GM23248 (cell line): ENCODE data around the gene FADS1. TPM values are rescaled to one million over a fixed set of nuclear protein-coding genes. Genes with fewer than 3 reads are reported as not detected.

Experiments
- DNase-seq: peaks from one replicate; pipeline ENCODE4 v3.0.0-alpha.2; 2015
- H2AFZ ChIP-seq: fragments of 200-600 bp; sonication (generic); 2 replicates; pipeline ENCODE4 v1.6.1; 2016; ENCODE audit warnings: antibody characterized with exemption
- H3F3A ChIP-seq: fragments of 200-600 bp; sonication (generic); 2 replicates; pipeline ENCODE4 v1.6.1; 2016; ENCODE audit warnings: mild to moderate bottlenecking, antibody characterized with exemption, mixed run types; ENCODE audit not compliant: insufficient read depth
- H3K27ac ChIP-seq: fragments of 200-600 bp; sonication (generic); 2 replicates; pipeline ENCODE4 v1.5.1; 2016; ENCODE audit warnings: mild to moderate bottlenecking
- H3K27me3 ChIP-seq: fragments of 200-600 bp; sonication (generic); replicated peaks from 2 replicates; pipeline ENCODE4 v1.6.1; 2016; ENCODE audit warnings: mild to moderate bottlenecking; ENCODE audit not compliant: insufficient read depth
- H3K36me3 ChIP-seq: fragments of 200-600 bp; sonication (generic); 2 replicates; pipeline ENCODE4 v1.6.1; 2016; ENCODE audit warnings: low read depth, mild to moderate bottlenecking
- H3K4me1 ChIP-seq: fragments of 200-600 bp; sonication (generic); 2 replicates; pipeline ENCODE4 v1.6.1; 2016; ENCODE audit warnings: mild to moderate bottlenecking; ENCODE audit not compliant: insufficient read depth
- H3K4me2 ChIP-seq: fragments of 200-600 bp; sonication (generic); one replicate; pipeline ENCODE4 v1.6.1; 2016; ENCODE audit warnings: mild to moderate bottlenecking; ENCODE audit not compliant: unreplicated experiment
- H3K4me3 ChIP-seq: fragments of 200-600 bp; sonication (generic); 2 replicates; pipeline ENCODE4 v1.5.1; 2016; ENCODE audit warnings: mild to moderate bottlenecking
- H3K79me2 ChIP-seq: fragments of 200-600 bp; sonication (generic); 2 replicates; pipeline ENCODE4 v1.6.1; 2016; ENCODE audit warnings: mild to moderate bottlenecking; ENCODE audit not compliant: insufficient read depth
- H3K9ac ChIP-seq: fragments of 200-600 bp; sonication (generic); 2 replicates; pipeline ENCODE4 v1.6.1; 2016; ENCODE audit warnings: mild to moderate bottlenecking
- H3K9me2 ChIP-seq: fragments of 200-600 bp; sonication (generic); 2 replicates; pipeline ENCODE4 v1.6.1; 2016; ENCODE audit warnings: mixed run types, mild to moderate bottlenecking, moderate library complexity; ENCODE audit not compliant: insufficient read depth
- H3K9me3 ChIP-seq: fragments of 200-600 bp; sonication (generic); one replicate; pipeline ENCODE4 v1.6.1; 2017; ENCODE audit warnings: low read depth
- H4K20me1 ChIP-seq: fragments of 200-600 bp; sonication (generic); 2 replicates; pipeline ENCODE4 v1.6.0; 2016; ENCODE audit not compliant: insufficient read depth
- EZH2 ChIP-seq: fragments of 200-600 bp; sonication (generic); IDR thresholded peaks from 2 replicates; pipeline ENCODE4 v1.6.1; 2018; ENCODE audit warnings: antibody characterized with exemption, mild to moderate bottlenecking; ENCODE audit not compliant: insufficient read depth, poor library complexity, severe bottlenecking
- EZH2phosphoT487 ChIP-seq: fragments of 200-600 bp; sonication (generic); IDR thresholded peaks from 2 replicates; pipeline ENCODE4 v1.6.1; 2018; ENCODE audit warnings: antibody characterized with exemption, moderate library complexity, mild to moderate bottlenecking, low read depth; ENCODE audit not compliant: insufficient read depth
- WGBS, 2 experiments: methylation state at CpG; one replicate each; pipeline ENCODE4 v1.1.6; 2015 to 2017; ENCODE audit warnings: low lambda C conversion rate in 2 of 2, low coverage in 1 of 2; ENCODE audit errors: missing lambda C conversion rate in 2 of 2; 5-methylcytosine and 5-hydroxymethylcytosine counted together
- in situ Hi-C: fragments of 300-500 bp; cut with MboI; formaldehyde crosslinking; loops from 2 replicates; pipeline ENCODE4 v1.15.0; 2020
- polyA plus RNA-seq: library from polyadenylated mRNA; unstranded; fragments of >200 nt; fragmentation: Nextera tagmentation; extraction: Ambion mirVana; gene quantifications from 2 replicates; pipeline ENCODE4 v1.2.1, GENCODE V29; 2016
- total RNA-seq: library from RNA; depleted of rRNA; stranded (reverse); fragments of >200 nt; shearing (Covaris generic); gene quantifications from 2 replicates; pipeline ENCODE4 v1.2.3, GENCODE V29; 2014

Gene FADS1
- total and polyA plus RNA-seq, 2 experiments from 2014 or later, result 12.9 to 19.7 TPM

DNA sequence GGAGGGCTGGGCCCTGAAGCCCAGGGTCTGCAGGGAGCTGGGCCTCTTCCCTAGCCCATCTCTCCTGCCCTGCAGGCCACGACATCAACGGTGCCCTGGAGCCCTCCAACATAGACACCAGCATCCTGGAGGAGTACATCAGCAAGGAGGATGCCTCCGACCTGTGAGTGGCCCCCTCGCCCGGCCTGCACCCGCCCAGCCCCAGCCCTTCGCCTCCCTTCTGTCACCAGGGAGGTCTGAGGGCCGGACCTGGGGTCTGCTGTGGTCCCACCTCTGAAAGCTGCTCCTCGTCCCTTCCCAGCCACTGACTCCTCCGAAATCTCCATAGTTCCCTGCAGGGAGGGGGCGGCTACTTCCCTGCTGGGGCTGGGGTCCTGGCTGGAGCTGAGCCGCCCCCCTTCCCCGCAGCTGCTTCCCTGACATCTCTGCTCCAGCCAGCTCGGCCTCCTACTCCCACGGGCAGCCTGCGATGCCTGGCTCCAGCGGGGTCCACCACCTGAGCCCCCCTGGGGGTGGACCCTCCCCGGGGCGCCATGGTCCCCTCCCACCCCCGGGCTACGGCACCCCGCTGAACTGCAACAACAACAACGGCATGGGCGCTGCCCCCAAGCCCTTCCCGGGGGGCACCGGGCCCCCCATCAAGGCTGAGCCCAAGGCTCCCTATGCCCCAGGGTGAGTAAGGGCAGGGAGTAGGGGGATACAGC, 51.1 kb downstream of the FADS1 start:
- H2AFZ ChIP-seq, result no peak overlapping the region
- no peak overlapping the region for H3K4me3 ChIP-seq
- in situ Hi-C loops, result no loop called here
- no peak overlapping the region for H3K9ac ChIP-seq
- no peaks in the 10 kb centered on the region; the same call in 1 of the 2 replicates for H3K27me3 ChIP-seq
- H3K27ac ChIP-seq, result no peak overlapping the region
- H3F3A ChIP-seq, result no peaks in the 10 kb centered on the region
- no peak for TF ChIP-seq EZH2
- no peak for TF ChIP-seq EZH2phosphoT487
- no peaks in the 10 kb centered on the region for H3K4me1 ChIP-seq
- H3K79me2 ChIP-seq, result no peaks in the 10 kb centered on the region
- no peaks in the 10 kb centered on the region for H3K36me3 ChIP-seq
- no peaks in the 10 kb centered on the region for H3K9me3 ChIP-seq
- no peak overlapping the region for H3K4me2 ChIP-seq
- 78 to 88% methylated on average over 16 to 26 of the region's 26 CpGs for WGBS, 2 experiments
- no peaks in the 10 kb centered on the region for H3K9me2 ChIP-seq
- H4K20me1 ChIP-seq, result no peaks in the 10 kb centered on the region
- no peak for DNase-seq

DNA sequence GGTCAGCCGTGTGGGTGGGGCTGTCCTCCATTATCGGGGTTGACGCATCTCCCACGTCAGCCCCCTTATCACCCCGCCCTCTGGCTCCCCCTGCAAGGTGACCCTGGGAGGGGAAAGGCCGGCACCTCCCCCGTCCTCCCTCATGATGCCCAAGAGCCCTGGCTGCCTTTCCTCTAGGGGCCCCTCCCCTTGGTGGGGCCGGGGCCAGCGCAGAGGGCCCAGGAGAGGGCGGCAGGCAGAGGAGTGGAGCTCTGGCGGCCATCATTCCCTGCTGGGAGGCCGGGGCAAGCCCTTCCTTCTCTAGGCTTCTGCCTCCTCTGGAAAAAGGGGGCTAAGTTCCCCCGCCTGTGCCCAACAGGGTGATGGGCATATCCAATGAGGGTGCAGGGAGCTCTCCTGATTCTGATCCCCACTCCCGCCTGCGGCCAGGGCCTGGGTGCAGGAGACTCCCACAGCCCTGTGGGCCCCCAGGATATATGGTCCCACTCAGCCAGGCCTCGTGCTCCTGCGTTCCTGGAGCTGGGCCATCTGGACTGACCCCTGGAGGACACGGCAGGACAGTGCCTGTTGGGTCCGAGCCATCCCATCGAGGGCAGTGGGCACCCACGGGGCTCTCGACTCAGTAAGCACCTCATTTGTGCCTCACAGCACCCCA, 52.1 kb downstream of the FADS1 start:
- no peak for TF ChIP-seq EZH2
- no peak for TF ChIP-seq EZH2phosphoT487

DNA sequence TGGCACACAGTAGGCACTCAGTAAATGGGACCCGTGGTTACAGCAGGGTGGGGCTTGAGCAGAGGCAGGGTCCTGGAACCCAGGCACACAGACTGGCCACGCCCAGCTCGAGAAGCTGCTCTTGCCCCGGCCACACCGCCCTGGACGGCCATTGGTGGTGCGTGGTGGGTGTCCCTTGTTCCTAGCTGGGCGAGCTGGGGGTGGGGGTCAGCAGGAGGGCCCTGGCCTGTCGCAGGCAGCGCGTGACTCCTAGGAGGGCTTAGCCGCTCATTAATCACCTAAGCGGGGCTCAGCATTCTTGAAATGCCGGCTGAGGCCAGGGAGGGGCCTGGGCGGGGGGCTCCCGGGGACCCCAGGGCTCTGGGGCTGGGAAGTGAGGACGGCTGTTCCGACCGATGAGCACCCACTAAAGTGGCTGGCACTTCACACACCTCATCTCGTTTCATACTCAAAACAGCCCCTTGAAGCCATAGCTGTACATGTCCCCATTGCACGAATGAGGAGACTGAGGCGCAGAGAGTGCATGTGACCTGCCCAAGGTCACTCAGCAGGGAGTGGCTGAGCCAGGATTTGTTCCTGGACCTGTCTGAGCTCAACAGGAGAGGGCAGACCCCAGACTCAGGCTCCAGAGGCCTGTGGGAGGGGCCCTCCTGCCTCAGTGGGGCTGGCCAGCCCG, 52.7 kb downstream of the FADS1 start:
- TF ChIP-seq EZH2 (no peak), EZH2phosphoT487 (no peak)
- Histone ChIP-seq H3F3A (no peaks in the 10 kb centered on the region), H2AFZ (no peak overlapping the region), H3K27me3 (no peaks in the 10 kb centered on the region; the same call in 1 of the 2 replicates), H3K9me2 (no peaks in the 10 kb centered on the region), H3K4me2 (no peak overlapping the region), H3K9me3 (no peaks in the 10 kb centered on the region), H3K36me3 (no peaks in the 10 kb centered on the region), H3K9ac (no peak overlapping the region), H3K79me2 (no peaks in the 10 kb centered on the region), H3K4me3 (no peak overlapping the region), H4K20me1 (no peaks in the 10 kb centered on the region), H3K4me1 (no peaks in the 10 kb centered on the region), H3K27ac (no peak overlapping the region)
- 52 to 54% methylated on average over 19 to 23 of the region's 23 CpGs for WGBS, 2 experiments
- in situ Hi-C loops, result no loop called here
- DNase-seq, result no peak

More for the DNA sequence above, 52.1 kb downstream of the FADS1 start:
- in situ Hi-C loops, result no loop called here
- Histone ChIP-seq H3K9me2 (no peaks in the 10 kb centered on the region), H4K20me1 (no peaks in the 10 kb centered on the region), H3K4me1 (no peaks in the 10 kb centered on the region), H2AFZ (no peak overlapping the region), H3K4me3 (no peak overlapping the region), H3K27ac (no peak overlapping the region), H3K9ac (no peak overlapping the region), H3F3A (no peaks in the 10 kb centered on the region), H3K79me2 (no peaks in the 10 kb centered on the region), H3K36me3 (no peaks in the 10 kb centered on the region), H3K4me2 (no peak overlapping the region), H3K9me3 (no peaks in the 10 kb centered on the region), H3K27me3 (no peaks in the 10 kb centered on the region; the same call in 1 of the 2 replicates)
- 39 to 56% methylated on average over 14 to 20 of the region's 22 CpGs for WGBS, 2 experiments
- no peak for DNase-seq

DNA sequence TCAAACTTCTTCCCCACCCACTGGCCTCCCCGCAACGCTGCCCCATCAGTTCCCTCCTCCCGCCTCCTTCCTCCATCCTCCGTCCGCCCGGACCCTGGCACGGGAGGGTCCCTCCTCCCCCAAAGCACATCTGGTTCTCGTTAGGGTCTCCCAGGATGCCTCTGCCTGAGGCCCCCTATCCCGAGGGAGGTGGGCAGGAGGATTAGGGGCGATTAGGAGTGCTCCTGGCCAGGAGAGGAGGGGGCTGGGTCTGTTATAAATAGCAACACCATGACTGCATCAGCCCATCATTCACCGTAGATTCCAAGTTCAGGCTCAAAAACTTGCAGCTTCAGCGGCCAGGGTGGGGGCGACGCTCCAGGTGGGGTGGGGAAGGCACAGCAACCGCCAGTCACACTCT, 54.0 kb downstream of the FADS1 start:
- H3K36me3 ChIP-seq, result no peaks in the 10 kb centered on the region
- H3K4me2 ChIP-seq, result no peak overlapping the region
- 6 to 11% methylated on average over 9 to 15 of the region's 15 CpGs for WGBS, 2 experiments
- H3K9me2 ChIP-seq, result no peaks in the 10 kb centered on the region
- H3K27ac ChIP-seq, result no peak overlapping the region
- no peak overlapping the region for H3K4me3 ChIP-seq
- no peak overlapping the region for H3K9ac ChIP-seq
- H2AFZ ChIP-seq, result no peak overlapping the region
- no peaks in the 10 kb centered on the region for H3F3A ChIP-seq
- TF ChIP-seq EZH2 (no peak), EZH2phosphoT487 (no peak)
- H3K27me3 ChIP-seq, result no peaks in the 10 kb centered on the region; the same call in 1 of the 2 replicates
- no peaks in the 10 kb centered on the region for H3K9me3 ChIP-seq
- DNase-seq, result no peak
- H3K4me1 ChIP-seq, result no peaks in the 10 kb centered on the region
- H4K20me1 ChIP-seq, result no peaks in the 10 kb centered on the region
- in situ Hi-C loops, result no loop called here
- H3K79me2 ChIP-seq, result no peaks in the 10 kb centered on the region
